Naive thymus-derived CD4-positive, alpha-beta T cell (primary cell): Measurements from ENCODE around the gene ADAMTSL5. TPM values are rescaled to one million over a fixed set of nuclear protein-coding genes. Genes with fewer than 3 reads are reported as not detected.

Source experiments
- ATAC-seq: fragments of 150-1000 bp; cut with Tn5 transposase; 2 replicates; pipeline ENCODE4 v1.10.0; 2021; ENCODE audit warnings: mild to moderate bottlenecking, moderate library complexity
- CTCF ChIA-PET: fragments of 350-600 bp; sonication (Branson Sonifier 250); formaldehyde crosslinking; loops from one replicate; lab custom pipeline; 2021; ENCODE audit warnings: antibody characterized with exemption; lab: Charles Lee
- POLR2A ChIA-PET: fragments of 350-600 bp; sonication (Branson Sonifier 250); formaldehyde crosslinking; loops from one replicate; lab custom pipeline; 2021; ENCODE audit warnings: antibody characterized with exemption, inconsistent platforms; lab: Charles Lee
- DNase-seq, 9 donors: peaks; one replicate each; pipeline versions ENCODE4 v3.0.0 to v3.0.0-alpha.2; 2020 to 2022; ENCODE audit warnings: mixed read lengths in 1 of 9
- H3K27ac ChIP-seq: one replicate; pipeline ENCODE4 v1.7.0; 2013; ENCODE audit warnings: mild to moderate bottlenecking, low read depth, low read length, moderate library complexity
- H3K27me3 ChIP-seq, 2 donors: one replicate each; pipeline ENCODE4 v1.7.0; 2013; ENCODE audit warnings: low read length in 2 of 2, mild to moderate bottlenecking in 2 of 2, moderate library complexity in 2 of 2; ENCODE audit not compliant: control insufficient read depth in 2 of 2, insufficient read depth in 2 of 2
- H3K36me3 ChIP-seq, 3 experiments: 1 replicate in 2 of 3; 2 replicates in 1 of 3; pipeline ENCODE4 v1.7.0; 2013; ENCODE audit warnings: low read length in 3 of 3, mild to moderate bottlenecking in 3 of 3, moderate library complexity in 1 of 3; ENCODE audit not compliant: insufficient read depth in 3 of 3, control insufficient read depth in 2 of 3
- H3K4me1 ChIP-seq, 2 donors: one replicate each; pipeline ENCODE4 v1.7.0; 2013; ENCODE audit warnings: low read length in 2 of 2, mild to moderate bottlenecking in 2 of 2, moderate library complexity in 1 of 2; ENCODE audit not compliant: control insufficient read depth in 2 of 2, insufficient read depth in 2 of 2
- H3K4me3 ChIP-seq: 2 replicates; pipeline ENCODE4 v1.7.0; 2013; ENCODE audit warnings: mild to moderate bottlenecking, low read length
- H3K9me3 ChIP-seq, 3 experiments: 1 replicate in 2 of 3; 2 replicates in 1 of 3; pipeline ENCODE4 v1.7.0; 2013; ENCODE audit warnings: low read length in 3 of 3; ENCODE audit not compliant: control insufficient read depth in 2 of 3
- H3K27ac Mint-ChIP-seq, 9 donors: one replicate each; pipeline ENCODE4 v1.8.0; 2020 to 2022; ENCODE audit warnings: mixed read lengths in 9 of 9, mild to moderate bottlenecking in 8 of 9, moderate library complexity in 5 of 9, inconsistent platforms in 2 of 9
- H3K27me3 Mint-ChIP-seq, 5 donors: one replicate each; pipeline ENCODE4 v1.8.0; 2021 to 2022; ENCODE audit warnings: mixed read lengths in 5 of 5, mild to moderate bottlenecking in 1 of 5
- H3K36me3 Mint-ChIP-seq, 5 donors: one replicate each; pipeline ENCODE4 v1.8.0; 2020 to 2022; ENCODE audit warnings: mixed read lengths in 5 of 5, mild to moderate bottlenecking in 3 of 5, inconsistent platforms in 1 of 5
- H3K4me1 Mint-ChIP-seq, 7 donors: one replicate each; pipeline ENCODE4 v1.8.0; 2020 to 2022; ENCODE audit warnings: mixed read lengths in 7 of 7, mild to moderate bottlenecking in 3 of 7, inconsistent platforms in 1 of 7
- H3K4me3 Mint-ChIP-seq, 10 donors: one replicate each; pipeline ENCODE4 v1.8.0; 2020 to 2022; ENCODE audit warnings: mild to moderate bottlenecking in 10 of 10, mixed read lengths in 10 of 10, moderate library complexity in 6 of 10, inconsistent platforms in 2 of 10
- H3K9me3 Mint-ChIP-seq, 11 donors: one replicate each; pipeline ENCODE4 v1.8.0; 2020 to 2022; ENCODE audit warnings: mixed read lengths in 11 of 11, mild to moderate bottlenecking in 4 of 11, inconsistent platforms in 1 of 11, moderate library complexity in 1 of 11
- intact Hi-C, 2 donors: fragments of 100-400 bp; cut with micrococcal nuclease; formaldehyde crosslinking; loops; one replicate each; pipeline ENCODE4 v1.15.1; 2023
- polyA plus RNA-seq, 2 donors: library from polyadenylated mRNA; unstranded; fragments of 300-500 nt; fragmentation: Illumina TruSeq; gene quantifications; one replicate each; pipeline ENCODE4 v1.2.3, GENCODE V29; 2021
- total RNA-seq, 6 experiments: library from RNA in 5 of 6; stranded (reverse) in 5 of 6; gene quantifications; 1 replicate in 5 of 6; 2 replicates in 1 of 6; pipeline ENCODE4 v1.2.3 and lab custom pipeline; 2021 to 2026

ADAMTSL5 gene
- total and polyA plus RNA-seq, 7 experiments from 2014 or later: 3.6 to 9.9 (median 6.0) TPM

- peaks cover 0 to 11% (median 5%) of the 10 kb centered on the region in 5 donors for H3K27me3 Mint-ChIP-seq
- no peaks in the 10 kb centered on the region for H3K9me3 ChIP-seq
Measured at GRCh38 chr19:1555487-1556389, 42.9 kb upstream of the ADAMTSL5 start.

GRCh38 chr19:1554968-1555367, 42.1 kb upstream of the ADAMTSL5 start:
- H3K27me3 Mint-ChIP-seq: peaks cover 0 to 11% (median 5%) of the 10 kb centered on the region in 5 donors
- no peak overlapping the region for H3K27ac Mint-ChIP-seq
- H3K4me1 Mint-ChIP-seq: peaks cover 0 to 4% (median 0%) of the 10 kb centered on the region in 7 donors
- Histone ChIP-seq H3K4me3 (no peak overlapping the region), H3K36me3 (no peaks in the 10 kb centered on the region), H3K4me1 (no peaks in the 10 kb centered on the region), H3K27me3 (no peaks in the 10 kb centered on the region), H3K9me3 (no peaks in the 10 kb centered on the region), H3K27ac (no peak overlapping the region)
- intact Hi-C loops: no loop called here
- ChIA-PET POLR2A (no interaction called here), CTCF (no interaction called here)
- no peaks in the 10 kb centered on the region for H3K36me3 Mint-ChIP-seq
- DNase-seq (no peak), ATAC-seq (no peak)
- H3K9me3 Mint-ChIP-seq: no peaks in the 10 kb centered on the region
- H3K4me3 Mint-ChIP-seq: no peak overlapping the region

More at GRCh38 chr19:1555487-1556389, 42.9 kb upstream of the ADAMTSL5 start:
- no peak overlapping the region for H3K27ac ChIP-seq
- no peak for ATAC-seq
- H3K36me3 ChIP-seq: no peaks in the 10 kb centered on the region
- no peak overlapping the region for H3K4me3 ChIP-seq
- DNase-seq: no peak
- H3K4me1 ChIP-seq: no peaks in the 10 kb centered on the region
- peaks cover 0 to 4% (median 0%) of the 10 kb centered on the region in 7 donors for H3K4me1 Mint-ChIP-seq
- no peak overlapping the region for H3K4me3 Mint-ChIP-seq
- no peaks in the 10 kb centered on the region for H3K36me3 Mint-ChIP-seq
- no peaks in the 10 kb centered on the region for H3K9me3 Mint-ChIP-seq
- H3K27me3 ChIP-seq: no peaks in the 10 kb centered on the region
- ChIA-PET CTCF (no interaction called here), POLR2A (no interaction called here)
- H3K27ac Mint-ChIP-seq: no peak overlapping the region
- intact Hi-C loops: no loop called here

GRCh38 chr19:1553415-1553814, 40.6 kb upstream of the ADAMTSL5 start:
- no peaks in the 10 kb centered on the region for H3K27me3 ChIP-seq
- no peaks in the 10 kb centered on the region for H3K36me3 ChIP-seq
- no peak overlapping the region for H3K4me3 Mint-ChIP-seq
- H3K4me1 Mint-ChIP-seq: peaks cover 0 to 2% (median 0%) of the 10 kb centered on the region in 7 donors
- H3K27me3 Mint-ChIP-seq: peaks cover 0 to 11% (median 5%) of the 10 kb centered on the region in 5 donors
- CTCF ChIA-PET: no interaction called here
- no peak for ATAC-seq
- H3K27ac Mint-ChIP-seq: no peak overlapping the region
- no peaks in the 10 kb centered on the region for H3K9me3 ChIP-seq
- intact Hi-C loops: no loop called here
- H3K4me3 ChIP-seq: no peak overlapping the region
- no peak for DNase-seq
- no peaks in the 10 kb centered on the region for H3K9me3 Mint-ChIP-seq
- no peaks in the 10 kb centered on the region for H3K4me1 ChIP-seq
- POLR2A ChIA-PET: no interaction called here
- H3K36me3 Mint-ChIP-seq: no peaks in the 10 kb centered on the region
- no peak overlapping the region for H3K27ac ChIP-seq

- H3K27me3 Mint-ChIP-seq: peaks cover 0 to 11% (median 5%) of the 10 kb centered on the region in 5 donors
- Histone ChIP-seq H3K27me3 (no peaks in the 10 kb centered on the region), H3K27ac (no peak overlapping the region), H3K4me1 (peaks cover 0 to under 1% of the 10 kb centered on the region in 2 donors), H3K9me3 (no peaks in the 10 kb centered on the region), H3K4me3 (no peak overlapping the region), H3K36me3 (no peaks in the 10 kb centered on the region)
- ChIA-PET CTCF (interaction anchor here (0.6 to 0.7 kb wide), 2 partner anchors 121 to 1927 kb away, joined by 3 read pairs; no protein-coding TSS in a partner anchor), POLR2A (no interaction called here)
- DNase-seq: no peak
- peak overlapping the region in 1 of 9 donors; percentile 25 for H3K27ac Mint-ChIP-seq
- no peak overlapping the region for H3K4me3 Mint-ChIP-seq
- no peak for ATAC-seq
- intact Hi-C loops: no loop called here
- no peaks in the 10 kb centered on the region for H3K36me3 Mint-ChIP-seq
- no peaks in the 10 kb centered on the region for H3K9me3 Mint-ChIP-seq
- peaks cover 0 to 2% (median under 1%) of the 10 kb centered on the region in 7 donors for H3K4me1 Mint-ChIP-seq
Measured at GRCh38 chr19:1551068-1552040, 38.5 kb upstream of the ADAMTSL5 start.

DNA sequence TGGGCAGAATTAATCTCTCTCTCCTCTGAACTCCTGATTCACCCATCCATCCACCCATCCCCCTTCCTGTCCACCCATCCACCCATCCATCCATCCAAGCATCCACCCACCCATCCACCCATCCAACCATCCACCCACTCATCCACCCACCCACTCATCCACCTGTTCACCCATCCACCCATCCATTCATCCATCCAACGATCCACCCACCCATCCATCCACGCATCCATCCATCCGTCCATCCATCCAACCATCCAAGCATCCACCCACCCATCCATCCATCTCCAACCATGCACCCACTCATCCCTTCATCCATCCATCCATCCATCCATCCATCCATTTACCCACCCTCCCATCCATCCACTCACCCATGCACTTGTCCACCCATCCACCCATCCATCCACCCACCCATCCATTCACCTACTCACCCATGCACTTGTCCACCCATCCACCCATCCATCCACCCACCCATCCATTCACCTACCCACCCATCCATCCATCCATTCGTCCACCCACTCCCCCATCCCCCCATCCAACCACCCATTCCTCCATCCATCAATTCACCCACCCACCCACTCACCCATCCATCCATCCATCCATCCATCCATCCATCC, 36.6 kb upstream of the ADAMTSL5 start:
- H3K9me3 Mint-ChIP-seq: no peaks in the 10 kb centered on the region
- Histone ChIP-seq H3K4me1 (peaks cover 0 to 5% of the 10 kb centered on the region in 2 donors), H3K27me3 (no peaks in the 10 kb centered on the region), H3K27ac (no peak overlapping the region), H3K36me3 (no peaks in the 10 kb centered on the region), H3K4me3 (no peak overlapping the region), H3K9me3 (no peaks in the 10 kb centered on the region)
- H3K4me1 Mint-ChIP-seq: peaks cover 0 to 5% (median 4%) of the 10 kb centered on the region in 7 donors
- POLR2A ChIA-PET: no interaction called here
- H3K4me3 Mint-ChIP-seq: no peak overlapping the region
- CTCF ChIA-PET: no interaction called here
- no peaks in the 10 kb centered on the region for H3K36me3 Mint-ChIP-seq
- peaks cover 0 to 26% (median 6%) of the 10 kb centered on the region in 5 donors for H3K27me3 Mint-ChIP-seq
- intact Hi-C loops: loop anchor here in 1 of 2 donors (5.0 kb wide), 1 partner anchor 218 kb away; no protein-coding TSS in a partner anchor
- H3K27ac Mint-ChIP-seq: no peak overlapping the region
- ATAC-seq (no peak), DNase-seq (no peak)

GRCh38 chr19:1540365-1540925, 27.6 kb upstream of the ADAMTSL5 start:
- Histone ChIP-seq H3K9me3 (no peaks in the 10 kb centered on the region), H3K27ac (no peak overlapping the region), H3K4me3 (no peak overlapping the region), H3K4me1 (no peaks in the 10 kb centered on the region), H3K36me3 (no peaks in the 10 kb centered on the region), H3K27me3 (no peaks in the 10 kb centered on the region)
- Mint-ChIP-seq H3K27ac (no peak overlapping the region), H3K4me3 (no peak overlapping the region), H3K4me1 (no peaks in the 10 kb centered on the region), H3K9me3 (peaks cover 0 to 1% (median 0%) of the 10 kb centered on the region in 11 donors), H3K36me3 (no peaks in the 10 kb centered on the region), H3K27me3 (peaks cover 17 to 39% (median 22%) of the 10 kb centered on the region in 5 donors)
- intact Hi-C loops: no loop called here
- no peak for DNase-seq
- no peak for ATAC-seq
- CTCF ChIA-PET: no interaction called here
- POLR2A ChIA-PET: no interaction called here
